ENCODE data around the gene DOC2A. TPM values are rescaled to one million over a fixed set of nuclear protein-coding genes. Genes with fewer than 3 reads are reported as not detected.
"Not testable (repeated sequence)": the region's sequence is repeated elsewhere in the genome, so short reads cannot be mapped to it uniquely, and the experiment has no call there.

Gene DOC2A
- total RNA-seq, 1 experiment from 2014 or later: 3.2 TPM

DNA sequence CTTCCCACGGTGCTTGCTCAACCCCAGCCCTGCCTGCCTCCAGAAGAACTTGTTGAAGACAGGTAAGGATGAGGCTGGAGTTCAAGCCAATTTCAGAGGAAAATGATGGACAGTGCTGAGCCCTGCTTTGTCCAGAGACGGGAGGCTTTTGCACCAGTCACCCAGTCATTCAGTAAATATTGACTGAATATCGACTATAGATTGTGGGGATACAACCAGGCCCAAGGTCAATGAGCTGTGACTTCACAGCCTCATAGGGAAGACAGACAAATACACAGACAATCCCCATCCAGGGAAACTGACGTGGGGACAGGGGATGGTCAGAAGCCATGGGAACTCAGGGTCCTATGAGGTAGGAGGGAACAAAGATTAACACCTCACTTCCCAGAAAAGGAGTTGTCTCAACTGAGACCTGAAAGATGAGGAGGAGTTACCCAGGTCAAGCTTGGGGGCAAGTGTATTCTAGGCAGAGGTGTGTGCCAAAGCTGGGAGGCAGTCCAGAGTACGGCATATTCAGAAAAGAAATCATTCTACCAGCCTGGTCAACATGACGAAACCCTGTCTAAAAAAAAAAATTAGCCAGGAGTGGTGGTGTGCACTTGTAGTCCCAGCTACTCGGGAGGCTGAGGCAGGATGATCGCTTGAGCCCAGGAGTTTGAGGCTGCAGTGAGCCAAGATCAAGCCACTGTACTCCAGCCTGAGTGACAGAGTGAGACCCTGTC, 5.9 kb upstream of the DOC2A start:
- H3K27ac ChIP-seq (ENCODE audit: low read depth, low read length, poor library complexity, severe bottlenecking): no peak overlapping the region
- no peaks in the 10 kb centered on the region for H3K36me3 ChIP-seq (ENCODE audit: insufficient read depth, low read length, poor library complexity, severe bottlenecking)
- no peaks in the 10 kb centered on the region for H3K9me3 ChIP-seq (ENCODE audit: low read depth, low read length, poor library complexity, severe bottlenecking)
- no peaks in the 10 kb centered on the region for H3K4me1 ChIP-seq (ENCODE audit: insufficient read depth, low read length, poor library complexity, severe bottlenecking)
- ChIA-PET CTCF (no interaction called here), POLR2A (ENCODE audit: low non-redundant PET) (no interaction called here)
- DNase-seq (ENCODE audit: low spot score): no peak
- BruUV-seq (replicated peaks): no TSS peak
- no peak for TF ChIP-seq EZH2 (IDR thresholded peaks at IDR 0.05; ENCODE audit: borderline replicate concordance, low read depth, low read length, poor library complexity, severe bottlenecking)
- TF ChIP-seq, protein P1, sequence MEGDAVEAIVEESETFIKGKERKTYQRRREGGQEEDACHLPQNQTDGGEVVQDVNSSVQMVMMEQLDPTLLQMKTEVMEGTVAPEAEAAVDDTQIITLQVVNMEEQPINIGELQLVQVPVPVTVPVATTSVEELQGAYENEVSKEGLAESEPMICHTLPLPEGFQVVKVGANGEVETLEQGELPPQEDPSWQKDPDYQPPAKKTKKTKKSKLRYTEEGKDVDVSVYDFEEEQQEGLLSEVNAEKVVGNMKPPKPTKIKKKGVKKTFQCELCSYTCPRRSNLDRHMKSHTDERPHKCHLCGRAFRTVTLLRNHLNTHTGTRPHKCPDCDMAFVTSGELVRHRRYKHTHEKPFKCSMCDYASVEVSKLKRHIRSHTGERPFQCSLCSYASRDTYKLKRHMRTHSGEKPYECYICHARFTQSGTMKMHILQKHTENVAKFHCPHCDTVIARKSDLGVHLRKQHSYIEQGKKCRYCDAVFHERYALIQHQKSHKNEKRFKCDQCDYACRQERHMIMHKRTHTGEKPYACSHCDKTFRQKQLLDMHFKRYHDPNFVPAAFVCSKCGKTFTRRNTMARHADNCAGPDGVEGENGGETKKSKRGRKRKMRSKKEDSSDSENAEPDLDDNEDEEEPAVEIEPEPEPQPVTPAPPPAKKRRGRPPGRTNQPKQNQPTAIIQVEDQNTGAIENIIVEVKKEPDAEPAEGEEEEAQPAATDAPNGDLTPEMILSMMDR (conservative IDR thresholded peaks at IDR 0.05; ENCODE audit: low read depth, low read length): no peak
- no peaks in the 10 kb centered on the region for H3K27me3 ChIP-seq (replicated peaks; ENCODE audit: insufficient read depth, low read depth, low read length, poor library complexity)
- no peak overlapping the region for H3K4me3 ChIP-seq (ENCODE audit: low read depth, low read length, poor library complexity, severe bottlenecking)
- intact Hi-C loops (cut with micrococcal nuclease; ENCODE audit: unreplicated experiment): no loop called here

DNA sequence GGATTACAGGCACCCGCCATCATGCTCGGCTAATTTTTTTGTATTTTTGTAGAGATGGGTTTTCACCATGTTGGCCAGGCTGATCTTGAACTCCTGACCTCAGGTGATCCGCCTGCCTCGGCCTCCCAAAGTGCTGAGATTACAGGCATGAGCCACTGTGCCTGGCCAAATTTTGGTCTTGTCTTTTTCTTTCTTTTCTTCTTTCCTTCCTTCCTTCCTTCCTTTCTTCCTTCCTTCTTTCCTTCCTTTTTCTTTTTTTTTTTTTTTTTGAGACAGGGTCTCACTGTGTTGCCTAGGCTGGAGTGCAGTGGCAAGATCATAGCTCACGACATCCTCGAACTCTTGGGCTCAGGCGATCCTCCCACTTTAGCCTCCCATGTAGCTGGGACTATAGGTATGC, 4.6 kb upstream of the DOC2A start:
- BruUV-seq (replicated peaks); H3K27me3 ChIP-seq (replicated peaks; ENCODE audit: insufficient read depth, low read depth, low read length, poor library complexity); H3K9me3 ChIP-seq (ENCODE audit: low read depth, low read length, poor library complexity, severe bottlenecking); H3K4me1 ChIP-seq (ENCODE audit: insufficient read depth, low read length, poor library complexity, severe bottlenecking); H3K36me3 ChIP-seq (ENCODE audit: insufficient read depth, low read length, poor library complexity, severe bottlenecking); intact Hi-C loops (cut with micrococcal nuclease; ENCODE audit: unreplicated experiment); H3K27ac ChIP-seq (ENCODE audit: low read depth, low read length, poor library complexity, severe bottlenecking); CTCF ChIA-PET; H3K4me3 ChIP-seq (ENCODE audit: low read depth, low read length, poor library complexity, severe bottlenecking); POLR2A ChIA-PET (ENCODE audit: low non-redundant PET); DNase-seq (ENCODE audit: low spot score): not testable (repeated sequence)

DNA sequence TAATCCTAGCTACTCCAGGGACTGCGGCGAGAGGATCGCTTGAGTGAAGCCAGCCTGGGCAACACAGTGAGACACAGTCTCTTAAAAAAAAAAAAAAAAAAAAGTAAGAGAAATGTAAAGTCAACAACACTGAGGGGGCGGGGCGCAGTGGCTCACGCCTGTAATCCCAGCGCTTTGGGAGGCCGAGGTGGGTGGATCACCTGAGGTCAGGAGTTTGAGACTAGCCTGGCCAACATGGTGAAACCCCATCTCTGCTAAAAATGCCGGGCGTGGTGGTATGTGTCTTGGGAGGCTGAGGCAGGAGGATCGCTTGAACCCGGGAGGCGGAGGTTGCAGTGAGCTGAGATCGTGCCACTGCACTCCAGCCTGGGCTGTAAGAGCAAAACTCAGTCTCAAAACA, 1.8 kb upstream of the DOC2A start:
- CTCF ChIA-PET; intact Hi-C loops (cut with micrococcal nuclease; ENCODE audit: unreplicated experiment); H3K36me3 ChIP-seq (ENCODE audit: insufficient read depth, low read length, poor library complexity, severe bottlenecking); H3K9me3 ChIP-seq (ENCODE audit: low read depth, low read length, poor library complexity, severe bottlenecking); H3K4me1 ChIP-seq (ENCODE audit: insufficient read depth, low read length, poor library complexity, severe bottlenecking); BruUV-seq (replicated peaks); H3K27me3 ChIP-seq (replicated peaks; ENCODE audit: insufficient read depth, low read depth, low read length, poor library complexity); DNase-seq (ENCODE audit: low spot score); H3K4me3 ChIP-seq (ENCODE audit: low read depth, low read length, poor library complexity, severe bottlenecking); POLR2A ChIA-PET (ENCODE audit: low non-redundant PET); H3K27ac ChIP-seq (ENCODE audit: low read depth, low read length, poor library complexity, severe bottlenecking): not testable (repeated sequence)

DNA sequence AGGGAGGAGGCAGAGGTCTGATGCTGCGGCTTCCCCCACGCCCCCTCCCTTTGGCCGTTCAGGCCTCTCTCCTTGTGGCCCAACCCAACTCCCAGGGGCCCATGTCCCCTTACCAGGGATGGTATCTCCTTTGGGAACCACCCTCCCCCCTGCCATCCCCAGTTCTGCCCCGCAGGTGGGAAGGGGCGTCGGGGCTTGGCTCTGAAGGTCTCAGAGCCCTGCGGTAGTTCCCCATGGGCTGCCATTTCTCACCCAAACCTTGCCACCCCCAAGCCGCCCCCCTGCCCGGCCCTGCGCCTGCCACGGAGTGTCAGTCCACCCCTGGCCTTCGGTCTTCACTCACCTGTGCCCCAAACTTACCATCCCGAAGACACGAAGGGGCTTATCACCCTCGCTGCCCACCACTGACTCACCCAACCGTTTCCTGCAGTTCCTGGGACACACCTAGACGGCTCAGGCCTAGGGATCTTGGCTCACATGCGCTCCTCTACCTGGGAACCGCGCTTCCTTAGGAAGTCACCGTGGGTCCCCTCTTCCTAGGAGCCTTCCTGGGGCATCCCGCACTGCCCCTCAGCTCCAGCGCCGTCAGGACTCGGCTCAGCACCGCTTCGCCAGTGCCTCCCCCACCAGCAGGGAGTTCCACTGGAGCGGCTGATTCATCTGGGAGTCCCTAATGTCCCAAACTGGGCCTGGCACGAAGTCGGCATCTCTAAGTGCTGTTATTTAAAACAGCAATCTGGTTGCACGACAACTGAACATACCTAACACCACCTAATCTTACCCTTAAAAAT, 1.1 kb upstream of the DOC2A start:
- Histone ChIP-seq H3K27ac (ENCODE audit: low read depth, low read length, poor library complexity, severe bottlenecking) (no peak overlapping the region), H3K4me3 (ENCODE audit: low read depth, low read length, poor library complexity, severe bottlenecking) (peak overlapping the region; percentile 55), H3K27me3 (replicated peaks; ENCODE audit: insufficient read depth, low read depth, low read length, poor library complexity) (no peaks in the 10 kb centered on the region), H3K36me3 (ENCODE audit: insufficient read depth, low read length, poor library complexity, severe bottlenecking) (no peaks in the 10 kb centered on the region), H3K9me3 (ENCODE audit: low read depth, low read length, poor library complexity, severe bottlenecking) (no peaks in the 10 kb centered on the region), H3K4me1 (ENCODE audit: insufficient read depth, low read length, poor library complexity, severe bottlenecking) (peaks cover 10% of the 10 kb centered on the region)
- BruUV-seq (replicated peaks): no TSS peak
- POLR2A ChIA-PET (ENCODE audit: low non-redundant PET): no interaction called here
- CTCF ChIA-PET: interaction anchor here (0.6 kb wide), 2 partner anchors 149 to 155 kb away, joined by 6 to 7 read pairs; partner anchors contain the start of gene CDIPT
- no peak for TF ChIP-seq EZH2 (IDR thresholded peaks at IDR 0.05; ENCODE audit: borderline replicate concordance, low read depth, low read length, poor library complexity, severe bottlenecking)
- TF ChIP-seq, protein P1 (conservative IDR thresholded peaks at IDR 0.05; ENCODE audit: low read depth, low read length): no peak
- intact Hi-C loops (cut with micrococcal nuclease; ENCODE audit: unreplicated experiment): no loop called here
- no peak for DNase-seq (ENCODE audit: low spot score)

All from A673 (cell line).